ENCODE measurements around the gene TEX19. TPM values are rescaled to one million over a fixed set of nuclear protein-coding genes. Genes with fewer than 3 reads are reported as not detected.
"Not testable (repeated sequence)": the region's sequence is repeated elsewhere in the genome, so short reads cannot be mapped to it uniquely, and the experiment has no call there.

The TEX19 gene
- total RNA-seq, 1 experiment from 2014 or later: 0.57 TPM

DNA sequence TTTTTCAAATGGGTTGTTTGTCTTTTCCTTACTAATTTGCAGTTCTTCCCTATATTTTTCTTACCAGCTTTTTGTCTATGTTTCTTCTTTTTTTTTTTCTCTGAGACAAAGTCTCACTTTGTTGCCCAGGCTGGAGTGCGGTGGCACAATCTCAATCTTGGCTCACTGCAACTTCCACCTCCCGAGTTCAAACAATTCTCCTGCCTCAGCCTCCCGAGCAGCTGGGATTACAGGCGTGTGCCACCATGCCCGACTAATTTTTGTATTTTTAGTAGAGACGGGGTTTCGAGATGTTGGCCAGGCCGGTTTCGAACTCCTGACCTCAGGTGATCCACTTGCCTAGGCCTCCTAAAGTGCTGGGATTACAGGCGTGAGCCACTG, 14.0 kb downstream of the TEX19 start:
- not testable (repeated sequence) for DNase-seq (ENCODE audit: extremely low read depth, low read depth)

DNA sequence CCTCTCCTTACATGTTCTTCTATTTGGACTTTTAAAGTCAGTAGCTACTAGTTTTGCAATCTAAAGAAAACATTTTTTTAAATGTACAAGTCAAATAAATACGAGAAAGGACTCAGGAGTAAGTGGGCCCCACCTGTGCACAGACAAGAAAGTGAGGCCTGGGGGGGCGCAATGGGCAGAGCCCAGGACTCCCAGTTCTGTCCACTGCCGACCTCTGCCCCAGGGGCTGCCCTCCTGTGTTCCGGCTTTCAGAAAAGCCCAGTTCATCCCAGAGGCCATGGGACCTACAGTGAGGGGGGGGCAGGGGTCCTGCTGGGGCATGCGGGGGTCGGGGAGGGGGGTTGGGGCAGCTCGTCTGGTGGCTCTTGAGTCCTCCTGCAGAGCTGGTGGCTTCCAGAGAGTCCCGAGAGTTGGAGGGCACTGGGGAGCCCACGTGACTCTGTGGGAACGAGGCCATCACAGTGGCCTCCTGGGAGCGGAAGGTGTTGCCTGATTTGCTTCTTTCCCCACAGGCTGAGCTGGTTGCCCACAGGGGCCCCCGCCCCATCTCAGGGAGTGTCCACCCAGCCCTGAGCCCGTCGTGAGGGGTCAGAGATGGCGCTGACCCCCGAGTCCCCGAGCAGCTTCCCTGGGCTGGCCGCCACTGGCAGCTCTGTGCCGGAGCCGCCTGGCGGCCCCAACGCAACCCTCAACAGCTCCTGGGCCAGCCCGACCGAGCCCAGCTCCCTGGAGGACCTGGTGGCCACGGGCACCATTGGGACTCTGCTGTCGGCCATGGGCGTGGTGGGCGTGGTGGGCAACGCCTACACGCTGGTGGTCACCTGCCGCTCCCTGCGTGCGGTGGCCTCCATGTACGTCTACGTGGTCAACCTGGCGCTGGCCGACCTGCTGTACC, 14.9 kb downstream of the TEX19 start:
- no peak for DNase-seq (ENCODE audit: extremely low read depth, low read depth)

DNA sequence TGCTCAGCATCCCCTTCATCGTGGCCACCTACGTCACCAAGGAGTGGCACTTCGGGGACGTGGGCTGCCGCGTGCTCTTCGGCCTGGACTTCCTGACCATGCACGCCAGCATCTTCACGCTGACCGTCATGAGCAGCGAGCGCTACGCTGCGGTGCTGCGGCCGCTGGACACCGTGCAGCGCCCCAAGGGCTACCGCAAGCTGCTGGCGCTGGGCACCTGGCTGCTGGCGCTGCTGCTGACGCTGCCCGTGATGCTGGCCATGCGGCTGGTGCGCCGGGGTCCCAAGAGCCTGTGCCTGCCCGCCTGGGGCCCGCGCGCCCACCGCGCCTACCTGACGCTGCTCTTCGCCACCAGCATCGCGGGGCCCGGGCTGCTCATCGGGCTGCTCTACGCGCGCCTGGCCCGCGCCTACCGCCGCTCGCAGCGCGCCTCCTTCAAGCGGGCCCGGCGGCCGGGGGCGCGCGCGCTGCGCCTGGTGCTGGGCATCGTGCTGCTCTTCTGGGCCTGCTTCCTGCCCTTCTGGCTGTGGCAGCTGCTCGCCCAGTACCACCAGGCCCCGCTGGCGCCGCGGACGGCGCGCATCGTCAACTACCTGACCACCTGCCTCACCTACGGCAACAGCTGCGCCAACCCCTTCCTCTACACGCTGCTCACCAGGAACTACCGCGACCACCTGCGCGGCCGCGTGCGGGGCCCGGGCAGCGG, 15.7 kb downstream of the TEX19 start:
- no peak for DNase-seq (ENCODE audit: extremely low read depth, low read depth)

DNA sequence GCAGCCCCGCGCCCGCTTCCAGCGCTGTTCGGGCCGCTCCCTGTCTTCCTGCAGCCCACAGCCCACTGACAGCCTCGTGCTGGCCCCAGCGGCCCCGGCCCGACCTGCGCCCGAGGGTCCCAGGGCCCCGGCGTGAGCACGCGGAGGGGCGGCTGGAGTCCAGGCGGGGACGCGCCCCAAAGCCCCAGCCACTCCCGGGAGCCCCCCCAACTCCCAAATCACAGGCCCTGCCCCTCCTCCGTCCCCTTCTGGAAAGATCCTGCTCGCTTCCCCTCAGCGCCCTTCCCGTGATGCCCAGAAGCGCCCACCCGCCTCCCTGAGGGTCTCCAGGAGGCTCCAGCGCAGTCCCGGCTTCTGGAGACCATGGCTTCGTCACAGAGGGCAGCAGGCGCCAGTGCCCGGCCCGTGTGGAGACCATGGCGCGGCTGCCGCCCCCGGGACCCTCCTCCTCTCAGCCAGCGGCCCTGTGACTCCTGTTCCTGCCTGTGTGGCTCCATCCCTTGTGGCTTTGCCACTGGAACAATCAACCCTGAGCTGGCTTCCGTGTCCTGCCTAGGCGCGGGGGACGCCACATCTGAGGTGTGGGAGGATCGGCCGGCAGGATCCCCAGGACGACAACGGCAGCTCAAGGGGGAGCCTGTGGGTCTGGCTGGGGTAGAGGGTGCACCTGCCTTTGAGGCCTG, 16.5 kb downstream of the TEX19 start:
- no peak for DNase-seq (ENCODE audit: extremely low read depth, low read depth)

DNA sequence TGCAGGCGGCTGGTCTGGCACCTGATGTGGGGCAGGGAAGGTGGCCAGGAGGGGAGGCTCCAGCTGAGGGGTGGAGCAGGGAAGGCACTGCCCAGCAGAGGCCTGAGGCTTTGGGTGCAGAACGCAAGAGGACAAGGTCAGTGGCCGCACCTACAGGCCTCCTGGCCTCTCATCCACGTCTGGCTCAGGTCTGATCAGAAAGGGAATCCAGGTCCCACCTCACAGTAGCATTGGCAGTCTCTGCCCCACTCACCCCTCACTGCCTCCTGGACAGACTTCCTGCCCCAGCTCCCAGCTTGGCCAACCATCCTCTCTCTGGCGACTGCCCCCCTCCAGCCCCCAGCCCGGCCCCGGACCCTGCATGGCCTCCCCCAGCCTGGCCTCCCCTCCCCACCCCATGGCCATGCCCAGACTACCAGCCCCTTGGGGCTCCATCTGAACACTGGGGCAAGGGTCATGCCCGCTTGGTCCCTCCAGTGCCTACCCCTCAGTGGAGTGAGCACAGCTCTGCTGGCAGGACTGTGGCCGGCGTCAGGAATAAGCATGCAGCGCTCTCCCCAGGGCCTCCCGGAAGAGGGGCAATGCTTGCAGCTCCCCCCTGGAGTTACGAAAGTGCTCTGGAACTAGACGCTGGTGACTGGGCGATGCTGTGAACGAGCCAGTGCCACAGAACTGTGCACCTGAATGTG, 17.1 kb downstream of the TEX19 start:
- no peak for DNase-seq (ENCODE audit: extremely low read depth, low read depth)

DNA sequence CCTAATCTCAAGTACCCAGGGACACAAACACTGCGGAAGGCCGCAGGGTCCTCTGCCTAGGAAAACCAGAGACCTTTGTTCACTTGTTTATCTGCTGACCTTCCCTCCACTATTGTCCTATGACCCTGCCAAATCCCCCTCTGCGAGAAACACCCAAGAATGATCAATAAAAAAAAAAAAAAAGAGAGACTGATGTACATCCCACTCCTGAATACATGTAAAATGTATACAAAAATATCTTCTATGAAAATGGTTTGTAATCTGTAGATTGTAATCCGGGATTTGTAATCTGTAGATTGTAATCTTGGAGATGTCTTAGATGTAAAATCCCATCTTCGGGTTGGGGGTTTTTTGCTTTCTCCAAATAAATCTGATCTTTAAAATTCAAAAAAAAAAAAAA, 18.2 kb downstream of the TEX19 start:
- DNase-seq (ENCODE audit: extremely low read depth, low read depth): not testable (repeated sequence)

DNA sequence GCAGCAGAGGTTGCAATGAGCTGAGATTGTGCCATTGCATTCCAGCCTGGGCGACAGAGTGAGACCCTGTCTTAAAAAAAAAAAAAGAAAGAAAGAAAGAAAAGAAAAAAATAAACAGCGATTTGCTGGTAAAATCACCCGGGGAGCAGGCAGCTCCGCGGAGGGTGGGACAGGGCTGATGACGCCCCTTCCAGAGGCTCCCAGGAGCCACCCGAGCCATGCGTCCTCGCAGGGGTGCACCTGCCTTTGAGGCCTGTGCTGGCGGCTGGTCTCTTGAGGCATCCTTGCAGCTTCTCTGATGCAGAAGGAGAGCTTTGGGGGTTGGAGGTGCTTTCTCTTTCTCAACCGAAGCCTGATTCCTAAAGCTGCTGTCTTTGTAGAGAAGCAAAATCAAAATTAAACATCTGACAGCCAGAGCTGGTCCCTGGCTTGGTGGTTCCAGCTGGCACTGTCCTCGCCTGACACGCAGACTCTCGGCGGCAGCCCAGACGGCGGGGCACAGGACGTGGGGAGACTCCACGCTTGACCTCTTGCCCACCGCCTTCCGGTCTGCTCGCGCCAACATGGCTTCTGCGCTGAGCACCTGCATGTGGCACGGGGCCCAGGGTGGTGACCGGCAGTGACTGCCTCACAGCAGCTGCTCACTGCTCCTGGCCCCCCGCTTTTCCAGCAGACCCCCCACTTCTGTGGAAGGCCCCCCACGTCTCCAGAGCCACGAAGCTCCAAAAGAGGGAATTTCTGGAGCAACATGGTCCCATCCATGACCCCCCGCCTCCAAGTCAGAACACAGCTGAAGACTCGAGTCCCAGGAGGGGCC, 19.1 kb downstream of the TEX19 start:
- no peak for DNase-seq (ENCODE audit: extremely low read depth, low read depth)

DNA sequence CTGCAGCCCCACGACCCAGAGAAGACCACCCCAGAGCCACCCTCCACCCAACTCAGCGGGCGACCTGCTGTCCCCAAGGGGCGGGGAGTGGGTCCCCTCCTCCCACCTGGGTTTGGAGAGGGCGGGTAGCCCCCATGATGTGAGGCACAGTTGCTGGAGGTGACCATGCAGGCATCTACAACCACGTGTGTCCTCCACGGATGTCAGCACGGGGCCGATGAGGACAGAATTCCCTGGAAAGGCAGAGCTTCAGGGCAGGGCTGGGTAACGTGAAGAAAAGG, 19.6 kb downstream of the TEX19 start:
- DNase-seq (ENCODE audit: extremely low read depth, low read depth): no peak

DNA sequence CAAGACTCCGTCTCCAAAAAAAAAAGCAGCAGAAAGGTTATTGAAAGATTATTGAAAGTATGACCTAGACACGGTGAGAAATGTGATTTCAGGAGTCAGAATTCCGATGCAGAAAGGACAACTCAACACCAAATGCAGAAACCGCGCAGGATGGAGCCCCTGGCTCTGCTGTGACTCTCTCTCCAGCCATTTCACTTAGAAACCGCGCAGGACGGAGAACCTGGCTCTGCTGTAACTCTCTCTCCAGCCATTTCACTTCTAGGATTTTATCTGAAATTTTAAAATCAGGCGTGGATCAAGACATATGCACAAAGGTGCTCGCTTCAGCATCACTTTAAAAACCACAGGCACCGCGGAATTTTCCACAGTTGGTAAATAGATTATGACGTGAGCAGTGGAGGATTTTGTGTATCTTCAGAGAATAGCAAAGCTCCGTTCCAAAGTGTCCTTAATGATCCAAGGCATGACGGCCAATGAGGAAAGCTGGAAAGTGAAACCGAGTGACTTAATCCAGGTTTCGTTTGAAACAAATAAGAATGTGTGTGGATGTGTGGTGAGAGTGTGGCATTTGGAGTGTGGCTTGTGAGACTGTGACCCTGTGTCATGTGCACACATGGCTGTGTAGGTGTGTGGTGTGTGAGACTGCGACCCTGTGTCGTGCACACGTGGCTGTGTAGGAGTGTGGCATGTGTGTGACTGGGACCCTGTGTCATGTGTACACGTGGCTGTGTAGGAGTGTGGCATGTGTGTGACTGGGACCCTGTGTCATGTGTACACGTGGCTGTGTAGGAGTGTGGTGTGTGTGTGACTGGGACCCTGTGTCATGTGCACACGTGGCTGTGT, 22.0 kb downstream of the TEX19 start:
- no peak for DNase-seq (ENCODE audit: extremely low read depth, low read depth)

DNA sequence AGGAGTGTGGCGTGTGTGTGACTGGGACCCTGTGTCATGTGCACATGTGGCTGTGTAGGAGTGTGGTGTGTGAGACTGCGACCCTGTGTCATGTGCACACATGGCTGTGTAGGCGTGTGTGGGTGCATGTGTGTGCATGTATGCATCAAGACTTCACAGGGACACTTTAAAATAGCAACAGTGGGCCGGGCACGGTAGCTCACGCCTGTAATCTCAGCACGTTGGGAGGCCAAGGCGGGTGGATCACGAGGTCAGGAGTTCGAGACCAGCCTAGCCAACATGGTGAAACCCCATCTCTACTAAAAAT, 22.6 kb downstream of the TEX19 start:
- DNase-seq (ENCODE audit: extremely low read depth, low read depth): not testable (repeated sequence)

DNA sequence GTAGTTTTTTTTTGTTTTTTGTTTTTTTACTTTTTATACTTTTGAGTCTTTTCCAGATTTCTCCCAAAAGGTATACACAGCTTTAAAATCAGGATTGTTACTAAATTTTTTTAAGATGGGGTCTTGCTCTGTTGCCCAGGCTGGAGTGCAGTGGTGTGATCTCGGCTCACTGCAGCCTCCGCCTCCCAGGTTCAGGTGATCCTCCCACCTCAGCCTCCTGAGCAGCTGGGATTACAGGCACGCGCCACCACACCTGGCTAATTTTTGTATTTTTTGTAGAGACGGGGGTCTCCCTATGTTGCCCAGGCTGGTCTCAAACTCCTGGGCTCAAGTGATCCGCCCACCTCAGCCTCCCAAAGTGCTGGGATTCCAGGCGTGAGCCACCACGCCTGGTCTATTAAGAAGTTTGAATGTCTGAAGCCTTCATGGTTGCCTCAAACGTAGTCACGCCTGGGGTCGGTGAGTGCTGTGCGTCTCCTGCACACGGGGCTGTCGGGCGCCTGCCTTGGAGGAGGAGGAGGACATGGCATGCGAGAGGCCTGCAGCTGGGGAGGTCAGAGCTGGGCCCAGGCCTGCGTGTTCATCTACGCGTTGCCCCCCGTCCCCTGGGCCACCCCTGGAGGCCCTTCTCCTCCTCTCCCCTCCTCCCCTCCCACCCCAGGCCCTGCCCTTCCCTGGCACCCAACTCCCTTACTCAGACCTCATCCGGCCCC, 23.3 kb downstream of the TEX19 start:
- not testable (repeated sequence) for DNase-seq (ENCODE audit: extremely low read depth, low read depth)

DNA sequence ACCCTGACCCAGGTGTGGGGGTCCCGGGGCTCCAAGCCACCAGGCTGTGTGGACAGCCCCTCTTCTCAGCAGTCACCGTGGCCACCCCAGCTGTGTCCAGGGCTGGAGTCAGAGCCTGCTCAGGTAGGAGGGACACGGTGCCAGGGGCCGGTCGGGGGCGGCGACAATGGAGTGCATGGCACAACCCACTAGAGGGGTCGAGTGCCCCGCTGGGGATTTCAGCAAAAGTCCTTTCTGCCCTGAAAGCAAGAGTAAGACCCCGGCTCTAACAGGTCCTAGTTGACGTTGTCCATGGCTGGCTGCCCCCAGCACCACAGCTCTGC, 23.8 kb downstream of the TEX19 start:
- DNase-seq (ENCODE audit: extremely low read depth, low read depth): no peak

DNA sequence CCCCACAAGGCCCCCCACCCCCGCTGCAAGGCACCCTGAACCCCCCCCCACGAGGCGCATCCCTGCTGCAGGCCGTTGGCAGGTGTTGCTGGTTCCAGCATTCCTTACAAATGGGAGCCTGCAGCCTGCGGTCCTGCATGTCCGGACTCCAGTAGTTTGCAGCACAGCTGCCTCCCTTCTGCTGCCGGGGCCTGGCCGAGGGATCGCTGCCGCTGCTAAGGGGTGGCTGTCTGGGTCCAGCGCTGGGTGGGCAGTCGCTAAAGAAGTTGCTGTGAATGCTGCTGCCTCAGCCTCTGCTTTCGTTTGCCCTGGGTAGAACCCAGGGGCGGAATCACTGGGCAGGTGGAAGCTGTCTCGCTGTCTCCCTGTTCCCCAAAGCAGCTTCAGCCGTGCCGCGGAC, 24.4 kb downstream of the TEX19 start:
- DNase-seq (ENCODE audit: extremely low read depth, low read depth): no peak

DNA sequence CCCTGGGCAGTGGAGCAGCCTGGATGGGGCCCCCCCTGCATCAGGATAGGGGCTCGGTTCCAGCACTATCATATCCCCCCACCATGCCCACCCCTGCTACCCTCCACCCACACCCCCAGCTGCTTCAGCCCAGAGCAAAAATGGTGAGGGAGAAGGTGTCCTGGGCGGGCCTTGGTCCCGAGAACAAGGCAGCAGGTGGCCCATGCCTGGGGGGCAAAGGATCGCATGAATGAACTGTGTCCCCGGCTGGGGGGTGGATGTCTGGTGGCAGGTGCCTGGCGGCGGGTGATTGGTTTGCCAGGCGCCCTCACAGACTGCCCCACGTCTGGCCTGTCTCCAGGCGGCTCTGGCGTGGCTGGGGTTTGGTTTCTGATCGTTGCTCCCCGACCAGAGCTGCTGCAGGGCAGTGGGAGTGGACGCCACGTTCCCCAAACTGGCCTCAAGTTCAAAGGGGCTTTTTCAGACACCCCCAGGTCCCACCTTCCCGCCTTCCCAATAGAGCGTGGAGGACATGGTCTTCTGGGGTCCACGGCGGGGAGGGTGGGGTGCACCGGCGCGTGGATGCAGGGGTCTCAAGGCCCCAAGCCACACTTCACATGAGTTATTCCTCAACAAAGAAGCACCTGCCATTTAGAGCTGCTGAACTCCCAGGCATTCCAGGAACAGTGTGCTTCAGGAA, 25.1 kb downstream of the TEX19 start:
- DNase-seq (ENCODE audit: extremely low read depth, low read depth): no peak

DNA sequence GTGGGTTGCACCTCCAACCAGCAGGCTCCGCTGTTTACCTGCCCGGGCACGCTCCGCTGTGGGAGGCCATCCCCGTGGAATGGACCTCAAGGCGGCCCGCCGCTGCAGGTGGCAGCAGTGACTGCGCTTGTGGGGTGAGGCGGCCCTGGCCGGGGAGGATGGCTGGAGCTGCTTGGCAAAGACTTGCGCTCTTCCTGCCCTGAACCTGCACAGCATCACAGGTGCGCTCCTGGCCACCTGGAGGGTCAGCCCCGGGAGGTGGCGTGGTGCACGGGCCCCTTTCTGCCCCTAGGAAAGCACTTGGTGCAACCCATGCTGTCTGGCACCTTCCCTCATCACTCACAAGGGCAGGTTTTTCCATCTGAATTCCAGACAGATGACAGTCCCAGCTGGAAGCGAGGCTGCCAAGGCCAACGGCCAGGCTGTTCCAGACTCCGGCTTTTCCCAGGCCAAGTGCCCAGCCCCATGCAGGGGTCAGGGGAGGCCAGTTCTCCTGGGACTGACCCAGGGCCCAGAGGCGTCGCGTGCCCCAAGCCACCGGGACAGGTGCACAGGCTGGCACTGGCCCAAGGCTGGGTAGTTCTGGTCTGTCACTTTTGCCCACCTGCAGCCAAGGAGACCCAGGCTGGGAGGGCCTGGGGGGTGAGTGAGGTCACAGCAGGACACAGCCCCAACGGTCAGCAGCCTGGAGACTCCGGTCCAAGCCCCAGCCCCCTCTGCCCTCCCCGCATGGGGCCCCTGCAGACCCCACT, 25.9 kb downstream of the TEX19 start:
- no peak for DNase-seq (ENCODE audit: extremely low read depth, low read depth)

DNA sequence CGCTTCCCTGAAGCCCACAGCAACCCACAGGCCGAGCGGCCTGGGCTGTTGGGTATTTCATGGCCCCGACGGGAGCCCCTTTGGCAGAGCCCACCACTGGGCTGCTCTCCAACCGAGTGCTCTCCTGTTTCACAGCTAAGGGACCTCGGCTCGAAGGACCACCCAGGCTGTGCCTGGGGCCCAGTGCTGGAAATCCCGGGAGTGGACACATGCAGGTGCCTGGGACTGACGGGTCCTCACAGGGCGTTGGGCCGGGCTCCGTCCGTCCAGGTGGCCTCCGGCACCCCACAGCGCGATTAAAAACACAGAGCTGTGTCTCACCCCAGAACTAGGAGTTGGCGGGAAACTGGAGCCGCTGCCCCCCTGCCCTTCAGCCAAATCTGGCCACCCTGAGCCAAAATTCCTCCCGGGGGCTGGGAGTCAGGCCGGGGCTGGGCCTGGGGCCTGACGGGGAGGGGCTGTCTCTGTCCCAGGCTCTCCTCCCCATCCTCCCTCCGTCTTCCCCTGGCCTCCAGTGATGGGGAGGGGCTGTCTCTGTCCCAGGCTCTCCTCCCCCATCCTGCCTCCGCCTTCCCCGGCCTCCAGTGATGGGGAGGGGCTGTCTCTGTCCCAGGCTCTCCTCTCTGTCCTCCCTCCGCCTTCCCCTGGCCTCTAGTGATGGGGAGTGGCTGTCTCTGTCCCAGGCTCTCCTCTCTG, 26.7 kb downstream of the TEX19 start:
- DNase-seq (ENCODE audit: extremely low read depth, low read depth): no peak

DNA sequence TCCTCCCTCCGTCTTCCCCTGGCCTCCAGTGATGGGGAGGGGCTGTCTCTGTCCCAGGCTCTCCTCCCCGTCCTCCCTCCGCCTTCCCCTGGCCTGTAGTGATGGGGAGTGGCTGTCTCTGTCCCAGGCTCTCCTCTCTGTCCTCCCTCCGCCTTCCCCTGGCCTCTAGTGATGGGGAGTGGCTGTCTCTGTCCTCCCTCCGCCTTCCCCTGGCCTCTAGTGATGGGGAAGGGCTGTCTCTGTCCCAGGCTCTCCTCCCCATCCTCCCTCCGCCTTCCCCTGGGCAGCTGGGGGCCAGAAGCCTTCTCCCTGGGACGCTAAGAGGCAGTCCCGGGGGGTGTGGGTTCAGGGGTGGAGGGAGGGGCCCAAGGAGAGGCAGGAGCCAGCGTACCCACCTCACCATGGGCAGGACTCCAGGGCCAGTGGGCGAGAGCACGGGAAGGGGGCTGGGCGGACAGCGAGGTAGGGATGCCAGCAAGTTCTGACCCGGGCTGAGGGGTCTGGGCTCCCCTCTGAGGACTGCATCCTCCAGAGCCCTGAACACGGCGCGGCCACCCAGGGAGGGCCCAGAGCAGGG, 27.3 kb downstream of the TEX19 start:
- DNase-seq (ENCODE audit: extremely low read depth, low read depth): no peak

Data from NCI-H460 (cell line).